GM18505 (cell line): ENCODE data around the gene SEL1L3.
A peak's percentile ranks its signal among the peaks of the same experiment; 100 is the strongest.

ENCODE experiments used
- ATAC-seq: cut with Tn5 transposase; IDR thresholded peaks from one replicate; pipeline ENCODE4 v1.9.1; 2021; ENCODE audit not compliant: unreplicated experiment
- POLR2A ChIP-seq: IDR thresholded peaks from 4 replicates; pipeline ENCODE4 v1.6.1; 2011; ENCODE audit warnings: borderline replicate concordance; ENCODE audit not compliant: insufficient read depth, insufficient read length; ENCODE audit errors: extremely low read depth

Gene SEL1L3

DNA sequence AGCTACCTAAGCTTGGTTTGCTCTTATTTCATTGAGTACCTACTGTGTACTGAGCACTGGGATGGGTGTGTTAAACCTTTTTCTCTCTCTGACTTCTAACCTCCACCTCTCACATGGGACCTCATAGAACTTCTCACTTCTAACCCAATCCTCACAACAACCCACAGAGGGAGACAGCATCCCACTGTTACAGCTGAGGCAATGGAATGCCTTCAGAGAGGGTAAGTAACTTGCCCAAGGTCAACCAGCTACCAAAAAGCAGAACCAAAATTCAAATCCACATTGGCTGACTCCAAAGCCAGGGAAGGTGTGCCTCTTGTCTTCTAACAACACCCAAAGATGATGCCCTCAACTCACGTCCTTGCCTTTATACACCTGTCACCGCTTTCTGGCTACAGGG is 5.4 kb downstream of the SEL1L3 start:
- TF ChIP-seq POLR2A, result no peak
- no peak for ATAC-seq

DNA sequence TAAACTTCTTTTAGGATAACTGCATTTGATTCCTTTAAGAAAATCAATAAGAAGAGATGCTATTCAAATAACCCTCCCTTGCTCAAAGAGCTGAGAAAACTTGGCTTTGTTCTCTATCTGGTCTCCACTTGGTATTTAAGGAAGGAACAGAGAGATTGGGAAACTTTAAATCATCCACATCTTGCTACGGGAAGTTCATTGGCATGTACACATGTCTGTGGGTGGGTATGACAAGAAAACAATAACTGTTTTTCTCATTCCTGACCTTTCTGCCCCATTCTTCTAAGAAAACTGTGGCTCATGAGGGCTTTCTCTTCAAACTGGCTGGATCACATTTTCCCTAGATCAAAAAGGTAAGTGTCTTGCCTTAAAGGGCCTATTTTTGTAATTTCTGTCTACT is 6.0 kb downstream of the SEL1L3 start:
- no peak for ATAC-seq

DNA sequence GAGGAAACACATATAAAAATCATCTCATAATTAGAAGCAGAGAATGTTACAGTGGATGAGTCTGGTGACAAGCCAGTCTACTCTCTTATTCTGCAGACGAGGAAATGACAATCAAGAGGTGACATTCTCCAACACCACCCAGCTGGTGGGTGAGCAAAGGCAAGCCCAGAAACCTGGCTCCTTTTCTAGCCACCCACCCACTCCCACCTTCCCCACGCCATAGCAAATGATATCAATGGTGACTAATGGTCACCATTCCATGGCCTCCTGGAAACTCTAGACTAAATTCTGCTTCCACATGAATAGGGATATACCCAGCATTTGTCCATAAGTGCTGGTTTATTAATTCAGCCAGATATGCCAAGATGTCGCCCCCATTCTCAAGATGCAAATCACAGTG is 10.7 kb downstream of the SEL1L3 start:
- TF ChIP-seq POLR2A, result no peak

More for the DNA sequence above, 6.0 kb downstream of the SEL1L3 start:
- TF ChIP-seq POLR2A, result no peak

DNA sequence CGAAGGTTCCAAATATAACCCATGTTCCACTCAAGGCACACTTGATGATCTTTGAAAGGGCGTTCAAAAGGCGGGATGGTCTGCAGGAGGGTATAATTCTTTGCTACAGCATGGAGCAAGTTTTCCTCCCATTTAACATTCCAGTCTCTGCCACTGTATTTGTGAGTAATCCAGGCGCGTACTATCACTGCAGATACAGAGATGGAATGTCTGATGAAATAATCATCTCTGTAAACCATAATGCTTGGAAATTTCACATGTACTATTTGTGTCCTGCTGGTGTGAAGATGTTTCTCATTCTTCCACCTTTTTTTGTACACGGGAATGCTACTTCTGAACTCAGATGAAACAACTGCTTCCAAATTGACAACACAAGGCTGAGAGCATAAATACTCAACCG is 15.5 kb downstream of the SEL1L3 start:
- TF ChIP-seq POLR2A, result no peak
- ATAC-seq, result no peak

More for the DNA sequence above, 10.7 kb downstream of the SEL1L3 start:
- ATAC-seq, result no peak

DNA sequence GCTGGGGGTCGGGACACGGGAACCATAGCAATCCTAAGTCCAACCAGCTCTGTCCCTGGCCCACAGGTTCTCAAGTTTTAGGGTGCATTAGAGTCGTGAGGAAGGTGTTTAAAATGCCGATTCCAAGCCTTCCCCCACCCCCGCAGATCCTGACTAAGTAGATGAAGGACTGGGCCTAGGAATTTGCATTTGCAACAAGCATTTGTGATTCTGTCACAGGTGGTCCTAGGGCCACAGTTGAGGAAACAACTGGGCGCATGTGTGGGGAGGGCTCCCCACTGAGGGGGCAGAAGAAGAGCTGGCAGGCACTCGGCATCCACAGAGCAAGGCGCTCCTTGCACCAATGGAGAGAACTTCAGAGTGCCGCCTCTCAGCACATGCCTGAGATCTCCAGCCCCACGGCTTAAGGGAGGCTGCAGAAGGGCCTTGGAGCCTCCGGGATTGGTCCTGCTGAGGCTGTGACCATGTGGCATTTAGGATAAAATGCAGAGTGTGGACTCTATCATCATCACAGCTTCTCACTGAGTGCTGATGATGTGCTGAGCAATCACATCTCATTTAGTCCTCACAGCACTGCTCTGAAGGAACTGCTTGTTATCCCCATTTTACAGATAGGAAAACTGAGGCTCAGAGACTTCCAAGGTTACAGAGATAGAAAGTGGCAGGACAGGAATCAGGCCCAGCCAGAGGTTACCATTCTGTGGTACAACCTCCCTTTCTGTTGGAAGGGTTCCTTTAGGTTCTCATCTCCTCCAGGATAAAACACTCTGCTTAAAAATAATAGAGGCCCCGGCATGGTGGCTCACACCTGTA is 16.7 kb downstream of the SEL1L3 start:
- no peak for ATAC-seq
- TF ChIP-seq POLR2A, result no peak

DNA sequence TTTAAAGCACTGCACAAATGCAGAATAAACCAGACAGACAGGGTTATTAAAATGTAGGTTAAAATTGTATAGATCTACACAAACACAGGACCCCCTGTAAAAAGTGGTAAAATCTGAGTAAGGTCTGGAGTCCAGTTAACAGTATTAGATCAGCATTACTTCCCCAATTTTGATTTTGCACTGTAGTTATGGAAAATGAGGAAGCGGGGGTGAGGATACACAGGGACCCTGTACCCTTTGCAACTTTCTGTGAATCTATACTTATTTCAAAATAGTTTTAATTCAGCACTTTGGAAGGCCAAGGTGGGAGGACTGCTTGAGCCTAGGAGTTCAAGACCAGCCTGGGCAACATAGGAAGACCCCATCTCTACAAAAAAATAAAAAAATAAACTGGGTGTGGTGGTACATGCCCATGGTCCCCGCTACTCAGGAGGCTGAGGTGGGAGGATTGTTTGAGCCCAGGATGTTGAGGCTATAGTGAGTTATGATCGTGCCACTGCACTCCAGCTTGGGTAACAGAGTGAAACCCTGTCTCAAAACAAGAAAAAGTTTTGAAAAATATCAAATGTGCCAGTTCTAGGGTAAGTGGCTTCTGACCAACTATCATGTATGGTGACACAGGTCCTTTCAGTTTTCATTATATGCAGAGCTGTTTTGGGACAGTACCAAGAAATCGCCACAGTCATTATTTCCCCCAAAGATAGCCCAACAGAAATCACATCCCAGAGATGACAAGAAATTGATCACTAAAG is 17.7 kb downstream of the SEL1L3 start:
- no peak for ATAC-seq
- TF ChIP-seq POLR2A, result no peak

DNA sequence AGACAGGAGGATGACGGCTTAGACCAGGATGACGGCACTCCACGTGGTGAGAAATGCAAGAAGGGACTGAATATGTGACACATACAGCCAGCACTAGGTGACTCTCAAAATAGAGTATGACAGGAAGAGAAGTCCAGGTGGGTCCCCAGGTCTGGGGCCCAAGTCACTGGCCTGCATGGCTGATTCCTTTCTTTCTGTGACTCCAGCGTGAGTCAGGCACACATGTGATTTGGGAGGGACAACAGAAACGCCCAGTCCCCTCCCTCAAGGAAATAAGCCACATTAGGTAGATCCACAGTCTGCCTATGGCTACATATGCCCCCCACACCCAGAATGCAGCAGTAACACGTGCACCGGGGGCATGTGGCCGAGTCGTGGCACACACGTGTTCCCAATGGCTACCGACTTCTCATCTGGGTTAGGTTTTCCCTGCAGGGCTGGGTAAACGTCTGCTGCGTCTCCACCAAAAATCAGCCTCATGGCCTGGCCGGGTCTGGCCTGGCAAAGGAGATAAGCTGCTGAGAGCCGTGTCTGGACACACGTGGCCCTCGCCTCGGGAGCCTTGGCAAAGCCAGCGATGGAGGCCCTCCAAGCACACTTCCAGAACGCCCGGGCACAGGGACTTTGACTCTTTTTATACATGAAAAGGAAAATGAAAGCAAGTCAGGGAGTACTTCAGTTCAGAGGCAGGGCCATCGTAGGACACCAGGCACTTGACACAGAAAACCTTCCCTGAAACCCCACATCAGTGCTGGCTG is 19.3 kb downstream of the SEL1L3 start:
- no peak for ATAC-seq

DNA sequence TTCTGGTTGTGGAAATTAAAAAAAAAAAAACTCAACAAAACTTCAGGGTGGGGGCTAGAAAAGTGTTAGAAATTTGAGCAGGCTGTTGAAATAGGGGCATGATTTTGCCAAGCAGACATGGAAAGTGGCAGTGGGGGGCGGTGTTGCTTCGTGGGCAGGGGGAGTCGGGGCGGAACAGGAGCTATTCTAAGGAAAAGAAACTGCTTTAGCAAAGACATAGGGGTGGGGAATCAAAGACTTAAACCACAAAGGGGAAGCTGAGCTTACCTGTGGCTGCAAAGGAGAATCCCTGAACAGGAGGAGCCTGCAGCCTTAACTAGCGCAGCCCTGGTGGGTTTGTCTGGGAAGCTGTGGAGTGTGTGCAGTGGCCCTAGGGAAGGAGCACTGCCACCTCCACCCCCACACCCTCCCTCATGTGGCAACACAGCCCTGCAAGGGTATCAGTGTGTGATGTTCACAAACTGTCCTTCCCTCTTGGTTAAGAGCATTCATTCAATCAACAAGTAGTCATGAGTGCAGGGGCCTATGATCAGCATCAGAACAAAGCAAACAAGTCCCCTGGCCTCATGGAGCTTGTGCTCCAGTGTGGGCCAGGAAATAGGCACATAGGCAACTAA is 20.5 kb downstream of the SEL1L3 start:
- ATAC-seq, result peak; percentile 65
- TF ChIP-seq POLR2A, result no peak

More for the DNA sequence above, 19.3 kb downstream of the SEL1L3 start:
- no peak for TF ChIP-seq POLR2A

DNA sequence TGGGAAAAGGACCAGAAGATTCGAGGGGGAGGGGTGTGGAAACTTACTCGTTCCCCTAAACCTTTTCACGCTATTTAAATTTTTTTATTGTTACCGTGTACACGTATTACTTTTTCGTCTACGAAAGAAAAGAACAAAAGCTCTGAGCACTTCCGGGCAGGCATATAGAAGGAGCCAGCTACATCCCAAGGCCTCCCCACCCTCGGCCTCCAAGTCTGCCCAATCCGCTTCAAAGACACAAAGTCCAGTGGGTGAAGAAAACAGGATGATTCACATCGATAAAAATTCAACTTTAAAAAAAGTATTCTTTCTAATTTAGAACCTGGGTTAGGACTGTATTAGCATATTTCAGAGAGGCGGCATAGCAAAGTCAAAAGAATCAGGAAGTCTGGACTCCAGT is 23.1 kb downstream of the SEL1L3 start:
- no peak for ATAC-seq
- TF ChIP-seq POLR2A, result no peak

DNA sequence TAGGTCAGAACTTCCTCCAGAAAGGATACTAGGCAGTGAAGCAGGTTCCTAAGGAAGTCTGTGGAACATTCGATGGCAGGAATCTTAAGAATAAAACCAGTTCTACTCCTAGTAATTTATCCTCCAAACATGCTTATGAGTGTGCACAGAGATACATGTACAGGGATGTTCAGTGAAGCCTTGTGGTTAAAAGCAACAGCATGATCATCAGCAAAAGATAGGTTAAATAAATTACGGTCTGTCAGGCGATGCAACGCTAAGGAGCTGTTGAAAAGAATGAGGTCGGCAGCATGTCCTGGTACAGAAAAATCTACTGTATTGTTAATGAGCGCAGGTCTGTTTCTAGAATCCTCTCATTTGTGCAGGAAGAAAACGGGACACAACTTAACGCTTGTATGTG is 23.6 kb downstream of the SEL1L3 start:
- ATAC-seq, result no peak
- no peak for TF ChIP-seq POLR2A

DNA sequence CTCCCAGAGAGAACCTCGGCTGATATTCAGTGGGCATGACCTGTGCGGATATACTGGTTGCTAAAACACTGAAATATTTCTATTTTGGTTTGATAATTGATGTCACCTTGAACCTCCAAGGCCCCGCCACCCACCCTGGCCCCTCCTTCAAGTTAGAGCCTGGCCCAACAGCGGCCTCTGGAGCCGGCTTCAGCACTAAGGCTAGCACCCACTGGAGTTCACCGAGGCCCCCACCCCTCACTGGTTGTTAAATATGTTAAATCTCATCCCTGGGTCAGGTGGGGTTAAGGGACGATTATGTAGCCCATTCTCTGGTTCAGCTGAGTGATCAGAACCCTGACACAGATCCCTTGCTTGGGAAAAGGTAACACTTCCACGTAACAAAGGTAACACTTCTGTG is 24.3 kb downstream of the SEL1L3 start:
- no peak for ATAC-seq
- no peak for TF ChIP-seq POLR2A

DNA sequence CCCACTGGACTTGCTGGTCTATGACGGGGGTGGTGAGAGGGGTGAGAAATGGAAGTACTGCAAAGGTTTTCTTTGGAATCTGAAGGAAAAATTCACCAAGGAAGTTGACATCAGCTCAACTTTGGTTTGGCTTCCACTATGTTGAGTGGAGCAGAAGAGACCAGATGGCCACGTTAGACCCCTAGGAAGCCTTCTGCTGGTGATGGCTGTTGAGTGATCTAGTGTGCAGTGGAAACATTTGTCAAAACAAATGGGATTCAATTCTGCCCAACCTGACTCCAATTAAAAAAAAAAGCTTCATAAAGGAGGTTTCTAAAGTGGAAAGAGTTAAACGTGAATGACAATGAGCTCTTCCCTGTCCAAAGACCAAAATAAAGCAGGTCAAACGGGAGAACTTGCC is 25.7 kb downstream of the SEL1L3 start:
- no peak for TF ChIP-seq POLR2A
- ATAC-seq, result no peak

DNA sequence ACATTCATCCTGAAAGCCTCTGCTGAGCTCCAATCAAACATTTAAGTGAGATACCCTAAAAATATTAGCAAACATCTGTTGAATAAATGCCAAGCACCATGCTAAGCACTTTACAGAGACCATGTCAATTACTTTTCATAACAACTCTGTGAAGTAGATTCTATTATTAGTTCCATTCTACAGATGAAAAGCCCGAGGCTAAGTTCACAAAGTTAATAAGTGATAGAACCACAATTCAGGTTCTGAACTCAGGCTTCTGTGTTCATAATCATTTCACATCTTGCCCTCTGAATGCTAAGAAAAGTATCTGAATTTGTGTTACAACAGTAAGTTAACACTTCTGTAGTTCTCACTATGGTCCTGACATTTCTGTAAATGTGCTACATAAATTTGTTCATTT is 27.4 kb downstream of the SEL1L3 start:
- ATAC-seq, result no peak

More for the DNA sequence above, 27.4 kb downstream of the SEL1L3 start:
- TF ChIP-seq POLR2A, result no peak
